Activated CD4-positive, alpha-beta T cell treated with anti-CD3 and anti-CD28 coated beads, Interleukin-2, amount 50 U/mL, for 4 hours (primary cell): ENCODE results near the gene AQP12B.
"Not testable (repeated sequence)": the region's sequence is repeated elsewhere in the genome, so short reads cannot be mapped to it uniquely, and the experiment has no call there.

Experiments
- DNase-seq, 2 experiments: peaks; one replicate each; pipeline ENCODE4 v3.0.0-alpha.2; 2020

Gene AQP12B

DNA sequence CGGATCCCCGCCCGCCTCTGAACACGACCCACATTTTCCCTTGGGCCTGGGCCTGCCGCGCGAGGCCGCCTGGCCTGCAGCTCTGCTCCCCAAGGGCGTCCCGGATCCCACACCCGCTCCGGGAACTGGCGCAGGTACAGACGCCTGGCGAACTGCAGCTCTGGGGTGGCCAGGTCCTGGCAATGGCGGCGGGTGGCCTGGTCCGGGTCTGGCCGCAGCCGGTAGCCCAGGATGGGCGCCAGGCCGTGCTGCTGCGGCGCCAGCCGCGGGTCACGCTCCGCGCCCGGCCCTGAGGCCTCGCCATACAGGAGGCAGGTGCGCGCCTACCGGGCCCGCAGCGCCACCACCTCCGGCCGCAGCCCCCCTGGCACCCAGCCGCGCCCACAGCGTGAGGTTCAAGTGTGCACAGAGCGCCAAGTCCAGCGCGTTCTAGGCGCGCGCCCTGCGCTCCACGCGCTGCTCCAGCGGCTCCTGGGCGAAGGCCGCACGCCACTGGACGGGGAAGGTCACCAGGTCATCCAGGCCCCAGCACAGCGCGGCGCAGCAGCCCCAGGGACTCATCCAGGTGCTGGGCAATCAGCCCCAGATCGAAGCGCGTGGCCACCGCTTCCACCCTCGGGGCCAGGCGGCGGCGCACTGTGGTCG, 18.5 kb upstream of the AQP12B start:
- no peak for DNase-seq

GRCh38 chr2:240700616-240701015, 17.9 kb upstream of the AQP12B start:
- DNase-seq: not testable (repeated sequence)

GRCh38 chr2:240699835-240700234, 17.1 kb upstream of the AQP12B start:
- DNase-seq: not testable (repeated sequence)

DNA sequence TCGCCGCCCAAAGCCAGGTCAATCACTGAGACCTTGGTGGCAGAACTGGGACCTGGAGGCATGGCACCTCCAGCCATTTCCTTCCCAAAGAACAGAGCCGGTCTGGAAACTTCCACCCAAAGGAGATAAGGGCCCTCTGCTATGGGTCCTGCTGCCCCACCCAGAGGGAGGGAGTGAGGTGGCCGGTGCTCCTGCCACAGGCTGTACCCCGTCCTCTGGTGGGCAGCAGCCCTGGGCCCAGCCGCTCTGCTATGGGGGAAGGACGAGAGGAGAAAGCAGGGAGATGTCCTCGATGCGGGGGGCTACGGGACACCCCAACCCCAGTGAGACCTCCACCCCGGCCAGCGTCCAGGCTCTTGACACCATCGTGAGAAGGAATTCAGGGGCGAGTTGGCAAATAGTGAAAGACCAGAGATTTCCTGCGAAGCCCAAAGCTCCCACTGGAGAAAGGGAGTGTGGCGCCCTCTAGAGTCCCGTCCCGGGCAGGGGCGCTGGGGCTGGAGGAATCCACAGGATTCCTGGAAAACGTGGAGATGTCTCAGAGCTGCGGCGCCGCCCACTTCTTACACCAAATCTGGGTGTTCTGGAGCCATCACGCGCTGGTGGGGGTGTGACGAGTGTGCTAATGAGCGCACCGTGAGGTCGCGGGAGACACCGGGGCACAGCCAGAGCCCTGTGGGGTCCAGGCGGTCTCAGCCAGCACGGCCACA, 16.3 kb upstream of the AQP12B start:
- not testable (repeated sequence) for DNase-seq

DNA sequence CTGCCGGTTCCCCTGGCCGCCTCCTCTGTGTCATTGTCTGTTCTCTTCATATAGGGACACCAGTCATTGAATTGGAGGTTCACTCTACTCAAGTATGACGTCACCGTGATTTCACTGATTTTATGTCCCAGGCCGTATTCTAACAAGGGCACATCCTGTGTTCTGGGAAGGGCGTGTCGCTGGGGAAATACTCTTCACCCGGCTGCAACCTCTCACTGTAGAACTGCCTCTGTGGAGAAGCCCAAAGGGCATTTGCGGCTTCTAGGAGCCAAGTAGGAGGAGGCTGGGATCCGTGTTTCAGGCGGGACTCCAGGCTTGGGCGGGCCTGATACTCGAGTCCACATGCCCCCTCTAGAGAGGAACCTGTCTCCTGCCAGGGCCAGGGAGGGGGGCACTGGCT, 13.8 kb upstream of the AQP12B start:
- not testable (repeated sequence) for DNase-seq

GRCh38 chr2:240695593-240695992, 12.9 kb upstream of the AQP12B start:
- DNase-seq: not testable (repeated sequence)

GRCh38 chr2:240694304-240694703, 11.6 kb upstream of the AQP12B start:
- DNase-seq: not testable (repeated sequence)

GRCh38 chr2:240692583-240693561, 10.2 kb upstream of the AQP12B start:
- DNase-seq: not testable (repeated sequence)

GRCh38 chr2:240691631-240692420, 9.1 kb upstream of the AQP12B start, which contains the start of gene AQP12A:
Gene AQP12A, plus strand, starts transcription at chr2:240691866. Its CDS starts 48 bp downstream, at chr2:240691914.
- not testable (repeated sequence) for DNase-seq

DNA sequence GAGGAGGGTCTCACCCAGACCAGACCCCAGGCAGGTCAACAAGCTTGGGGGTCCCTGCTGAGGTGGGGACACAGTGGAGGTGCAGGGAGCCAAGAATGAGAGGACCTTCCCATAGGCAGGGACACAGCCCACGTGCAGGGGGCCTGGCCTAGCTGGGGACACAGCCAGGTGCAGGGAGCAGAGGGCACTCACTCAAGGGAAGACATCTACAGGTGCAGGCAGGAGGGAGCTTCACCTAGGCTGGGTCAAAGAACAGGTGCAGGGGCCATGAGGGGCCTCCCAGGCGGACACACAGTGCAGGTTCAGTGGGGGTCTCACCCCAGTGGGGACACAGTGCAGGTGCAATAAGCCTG, 8.4 kb upstream of the AQP12B start:
- DNase-seq: not testable (repeated sequence)

- not testable (repeated sequence) for DNase-seq
These were observed 7.9 kb upstream of the AQP12B start for GRCh38 chr2:240690421-240691074.

DNA sequence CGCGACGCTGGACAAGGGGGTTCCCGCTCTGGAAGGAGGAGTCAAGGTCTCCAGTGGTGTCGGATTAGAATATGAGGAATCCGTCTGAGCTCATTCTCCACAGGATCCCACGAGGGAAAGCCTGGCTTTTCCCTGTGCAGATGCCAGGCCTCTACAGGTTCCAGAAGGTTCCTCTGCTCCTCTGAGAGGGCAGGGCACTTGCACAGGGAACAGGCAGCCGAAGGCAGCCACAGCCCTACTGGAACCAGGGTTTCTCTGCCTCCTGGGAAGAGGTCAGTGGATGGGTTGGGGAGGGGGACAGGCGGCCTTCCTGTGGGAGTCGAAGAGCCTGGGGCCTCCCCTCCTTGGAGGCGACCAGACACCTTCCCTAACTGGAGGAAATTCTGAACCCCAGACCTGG, 7.3 kb upstream of the AQP12B start:
- no peak for DNase-seq

DNA sequence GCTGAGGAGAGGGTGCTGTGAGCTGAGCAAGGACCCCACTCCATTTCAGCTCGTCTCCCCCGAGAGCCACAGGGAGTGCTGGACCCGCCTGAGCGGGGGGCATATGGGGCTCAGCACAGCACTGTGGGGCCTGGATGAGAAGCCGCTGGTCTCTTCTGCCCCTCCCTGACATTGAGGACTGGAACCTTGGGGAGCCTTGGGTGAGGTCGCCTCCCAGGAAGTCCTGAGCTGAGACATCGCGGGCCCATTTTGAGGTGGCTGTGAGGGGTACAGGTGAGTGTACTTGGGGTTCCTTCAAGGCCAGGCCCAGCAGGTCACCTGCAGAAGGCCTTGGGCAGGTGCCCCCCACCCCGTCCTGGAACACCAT, 5.9 kb upstream of the AQP12B start:
- DNase-seq: no peak

GRCh38 chr2:240687741-240688552, 5.3 kb upstream of the AQP12B start:
- DNase-seq: no peak

DNA sequence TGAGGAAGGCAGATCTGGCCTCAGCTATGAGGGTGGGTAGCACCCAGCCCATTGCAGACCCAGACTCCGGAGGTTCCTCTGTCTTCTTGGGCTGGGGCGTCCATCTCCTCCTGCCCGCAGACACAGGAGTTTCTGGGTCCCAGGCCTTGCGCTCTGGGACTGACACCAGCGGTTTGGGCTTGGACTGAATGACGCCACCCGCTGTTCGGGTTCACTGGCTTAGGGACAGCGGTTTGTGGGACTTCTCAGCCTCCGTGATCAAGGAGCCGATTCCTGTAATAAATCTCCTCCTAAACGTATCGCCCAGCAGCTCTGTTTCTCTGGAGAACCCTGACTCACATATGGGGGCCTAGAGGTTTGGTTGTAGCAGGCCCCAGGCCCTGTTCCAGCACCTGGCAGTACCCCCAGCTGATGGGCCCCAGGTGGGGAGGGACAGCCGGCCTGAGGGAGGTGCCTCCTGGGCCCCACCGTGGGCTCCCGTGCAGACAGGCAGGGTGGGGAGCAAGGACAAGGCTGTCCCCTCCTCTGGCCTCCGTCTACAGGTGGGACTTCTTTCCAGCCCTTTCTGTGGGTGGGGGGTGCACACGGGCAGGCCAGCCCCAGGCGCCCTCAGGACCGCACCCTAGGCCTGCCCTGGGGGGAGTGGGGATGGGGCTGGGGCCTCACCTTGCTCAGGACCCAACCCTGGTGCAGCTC, 4.5 kb upstream of the AQP12B start:
- DNase-seq: no peak

GRCh38 chr2:240686460-240686859, 3.8 kb upstream of the AQP12B start:
- no peak for DNase-seq

DNA sequence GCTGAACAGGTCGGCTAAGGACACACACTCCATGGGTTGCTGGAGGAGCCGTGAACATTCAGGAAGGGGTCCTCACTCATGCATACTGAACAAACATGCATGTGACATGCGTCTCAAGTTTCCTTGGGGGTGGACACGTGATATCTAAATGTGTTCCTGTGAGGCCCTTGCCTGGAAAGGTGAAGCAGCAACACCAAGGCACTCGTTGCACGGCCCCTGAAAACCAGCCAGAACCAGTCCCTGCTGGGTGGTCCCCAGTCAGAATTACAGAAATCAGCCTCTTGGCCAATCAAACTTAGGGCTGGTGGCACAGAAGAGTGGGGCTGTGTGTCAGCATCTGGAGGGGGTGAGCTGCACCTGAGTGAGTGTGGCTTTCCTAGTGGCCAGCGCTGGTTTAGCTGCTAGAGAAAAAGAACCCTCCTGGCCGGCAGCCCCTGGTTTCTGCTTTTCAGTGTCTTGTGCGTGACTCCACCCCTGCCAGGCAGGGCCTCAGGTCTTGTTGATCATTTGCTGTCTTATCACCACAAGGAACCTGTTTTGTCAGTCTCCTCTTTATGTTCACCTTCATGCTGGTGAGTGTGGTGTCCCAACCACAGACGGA, 3.2 kb upstream of the AQP12B start:
- no peak for DNase-seq

DNA sequence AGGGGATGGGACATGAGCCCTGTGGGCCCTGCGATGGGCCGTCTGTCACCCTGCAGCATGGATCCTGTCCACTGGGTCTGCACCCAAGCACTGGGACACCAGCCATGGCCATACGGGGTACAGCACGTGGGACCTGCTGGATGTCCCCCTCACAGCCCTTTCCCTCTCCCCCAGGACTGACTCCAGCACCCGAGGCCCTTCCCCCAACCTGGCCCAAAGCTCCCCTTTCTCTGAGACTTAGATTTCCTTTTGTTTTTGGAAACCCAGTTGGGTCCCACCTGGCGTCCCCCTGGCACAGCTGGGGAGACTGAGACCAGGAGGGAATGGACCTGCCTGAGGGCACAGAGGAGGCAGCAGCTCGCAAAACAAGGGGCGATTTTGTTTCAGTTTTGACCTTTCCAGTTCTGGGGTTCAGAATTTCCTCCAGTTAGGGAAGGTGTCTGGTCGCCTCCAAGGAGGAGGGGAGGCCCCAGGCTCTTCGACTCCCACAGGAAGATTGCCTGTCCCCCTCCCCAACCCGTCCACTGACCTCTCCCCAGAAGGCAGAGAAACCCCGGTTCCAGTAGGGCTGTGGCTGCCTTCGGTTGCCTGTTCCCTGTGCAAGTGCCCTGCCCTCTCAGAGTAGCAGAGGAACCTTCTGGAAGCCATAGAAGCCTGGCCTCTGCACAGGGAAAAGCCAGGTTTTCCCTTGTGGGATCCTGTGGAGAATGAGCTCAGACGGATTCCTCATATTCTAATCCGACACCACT, 1.5 kb upstream of the AQP12B start:
- DNase-seq: not testable (repeated sequence)

DNA sequence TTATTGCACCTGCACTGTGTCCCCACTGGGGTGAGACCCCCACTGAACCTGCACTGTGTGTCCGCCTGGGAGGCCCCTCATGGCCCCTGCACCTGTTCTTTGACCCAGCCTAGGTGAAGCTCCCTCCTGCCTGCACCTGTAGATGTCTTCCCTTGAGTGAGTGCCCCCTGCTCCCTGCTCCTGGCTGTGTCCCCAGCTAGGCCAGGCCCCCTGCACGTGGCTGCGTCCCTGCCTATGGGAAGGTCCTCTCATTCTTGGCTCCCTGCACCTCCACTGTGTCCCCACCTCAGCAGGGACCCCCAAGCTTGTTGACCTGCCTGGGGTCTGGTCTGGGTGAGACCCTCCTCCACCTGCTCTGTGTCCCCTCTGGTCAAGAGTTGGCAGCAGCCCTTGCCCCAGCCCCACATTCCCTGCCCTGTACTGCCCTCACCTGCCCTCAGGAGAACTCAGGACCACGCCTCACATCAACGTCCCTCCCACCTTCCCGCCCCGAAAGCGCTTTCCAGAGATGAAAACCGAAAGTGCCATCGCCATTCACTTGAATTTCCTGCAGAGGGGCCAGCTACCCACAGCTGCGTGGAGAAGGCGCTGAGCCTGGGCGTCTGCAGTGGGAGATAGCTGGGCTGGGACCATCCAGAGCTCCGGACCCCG, 769 bp upstream of the AQP12B start:
- not testable (repeated sequence) for DNase-seq
